Panc1 (cell line): Measurements from ENCODE around the gene HTRA2. TPM values are rescaled to one million over a fixed set of nuclear protein-coding genes. Genes with fewer than 3 reads are reported as not detected.

Experiments used
- ATAC-seq: fragments of 200-7000 bp; cut with Tn5 transposase; 2 replicates; pipeline ENCODE4 v1.9.1; 2020; ENCODE audit warnings: mild to moderate bottlenecking, moderate library complexity
- BruUV-seq: library from RNA; stranded (reverse); fragments of 400-500 nt; replicated peaks from 2 replicates; lab custom pipeline; 2021; lab: Mats Ljungman, UMichigan
- CTCF ChIA-PET: fragments of 300-600 bp; sonication (Branson Sonifier 250); formaldehyde crosslinking; loops from one replicate; lab custom pipeline; 2022; ENCODE audit warnings: antibody characterized with exemption; lab: Charles Lee
- POLR2A ChIA-PET: fragments of 300-600 bp; sonication (Branson Sonifier 250); formaldehyde crosslinking; loops from one replicate; lab custom pipeline; 2022; ENCODE audit warnings: antibody characterized with exemption; lab: Charles Lee
- DNase-seq: peaks from one replicate; pipeline ENCODE4 v3.0.0-alpha.2; 2010; ENCODE audit warnings: low read depth, low spot score
- H3K27ac ChIP-seq: 2 replicates; pipeline ENCODE4 v1.5.1; 2011; ENCODE audit warnings: mild to moderate bottlenecking, low read length, inconsistent platforms
- H3K27me3 ChIP-seq: fragments of 200-500 bp; sonication (Bioruptor generic); 2 replicates; pipeline ENCODE4 v1.6.0; 2014; ENCODE audit warnings: low read length, inconsistent platforms; ENCODE audit not compliant: control insufficient read depth, insufficient read depth
- H3K36me3 ChIP-seq: fragments of 200-500 bp; sonication (Bioruptor generic); 2 replicates; pipeline ENCODE4 v1.5.1; 2014; ENCODE audit warnings: inconsistent platforms, mild to moderate bottlenecking, low read length, moderate library complexity; ENCODE audit not compliant: control insufficient read depth, insufficient read depth
- H3K4me1 ChIP-seq: 2 replicates; pipeline ENCODE4 v1.5.1; 2011; ENCODE audit warnings: inconsistent platforms, mild to moderate bottlenecking, low read length, moderate library complexity; ENCODE audit not compliant: control insufficient read depth, insufficient read depth
- H3K4me3 ChIP-seq, 2 experiments: 2 replicates each; pipeline ENCODE4 v1.5.1; 2011 to 2012; ENCODE audit warnings: low read depth in 2 of 2, low read length in 2 of 2, mild to moderate bottlenecking in 2 of 2, inconsistent platforms in 1 of 2, moderate library complexity in 1 of 2
- H3K9me3 ChIP-seq: fragments of 200-500 bp; sonication (Bioruptor generic); 2 replicates; pipeline ENCODE4 v1.5.1; 2014; ENCODE audit warnings: low read depth, mild to moderate bottlenecking, inconsistent platforms, low read length, moderate library complexity; ENCODE audit not compliant: control insufficient read depth, insufficient read depth
- REST ChIP-seq, 2 experiments: IDR thresholded peaks; 2 replicates each; pipeline ENCODE4 v1.6.1; 2011 to 2012; ENCODE audit warnings: low read depth in 2 of 2, control low read depth in 1 of 2, low read length in 1 of 2, mild to moderate bottlenecking in 1 of 2, moderate library complexity in 1 of 2; ENCODE audit not compliant: insufficient read depth in 1 of 2
- TCF7L2 ChIP-seq: IDR thresholded peaks from 2 replicates; pipeline ENCODE4 v1.6.1; 2011; ENCODE audit warnings: mild to moderate bottlenecking, low read depth, low read length, inconsistent platforms
- in situ Hi-C: cut with HindIII; loops from 2 replicates; pipeline ENCODE4 v1.10.0; 2016; ENCODE audit warnings: low sequenced_read_pairs, low pct_unique_long_range_greater_than_20kb
- intact Hi-C: fragments of 100-400 bp; cut with micrococcal nuclease; formaldehyde crosslinking; loops from one replicate; pipeline ENCODE4 v1.10.0; 2022; ENCODE audit not compliant: unreplicated experiment
- total RNA-seq: library from RNA; stranded (reverse); gene quantifications from one replicate; pipeline ENCODE4 v1.2.1, GENCODE V29; 2021; ENCODE audit not compliant: unreplicated experiment

HTRA2 gene
- total RNA-seq, 1 experiment from 2014 or later, result 21.2 TPM

- Histone ChIP-seq H3K4me1 (peaks cover 55% of the 10 kb centered on the region), H3K27ac (peak overlapping the region; percentile 98), H3K27me3 (no peaks in the 10 kb centered on the region), H3K4me3 (peak overlapping the region; percentile 86 to 94), H3K9me3 (no peaks in the 10 kb centered on the region), H3K36me3 (no peaks in the 10 kb centered on the region; the same call in 1 of the 2 replicates)
- no TSS peak for BruUV-seq
- in situ Hi-C loops, result no loop called here
- TF ChIP-seq TCF7L2 (no peak), REST (IDR thresholded peaks at IDR 0.05; ENCODE audit: insufficient read depth in 1 of 2, low read depth in 2 of 2, low read length in 1 of 2) (peak; percentile 70 to 72; a peak in 3 of 4 replicates)
- ChIA-PET CTCF (interaction anchor here (0.7 to 0.9 kb wide), 2 partner anchors 19 to 85 kb away, joined by 3 to 5 read pairs; partner anchors contain the start of genes CCDC142 and TTC31), POLR2A (interaction anchor here (1.5 kb wide), 1 partner anchor 43 kb away, joined by 3 read pairs; the partner anchor contains the start of gene WBP1)
- intact Hi-C loops, result loop anchor here (10.0 kb wide), 1 partner anchor 83 kb away; no protein-coding TSS in a partner anchor
- ATAC-seq (no peak), DNase-seq (no peak)
Measured at GRCh38 chr2:74501335-74502071, 28.2 kb upstream of the HTRA2 start.

- no peak for DNase-seq
- TF ChIP-seq TCF7L2, result no peak
- TF ChIP-seq REST (IDR thresholded peaks at IDR 0.05; ENCODE audit: insufficient read depth in 1 of 2, low read depth in 2 of 2, low read length in 1 of 2), result 0 out of 4 replicates have a peak, but pooled peaks of 1 of the 2 experiments have one; percentile 25
- Histone ChIP-seq H3K27ac (peak overlapping the region; percentile 98), H3K4me3 (peak overlapping the region; percentile 86 to 94), H3K36me3 (no peaks in the 10 kb centered on the region; the same call in 1 of the 2 replicates), H3K9me3 (no peaks in the 10 kb centered on the region), H3K27me3 (no peaks in the 10 kb centered on the region), H3K4me1 (peaks cover 55% of the 10 kb centered on the region)
- ChIA-PET POLR2A (no interaction called here), CTCF (interaction anchor here (0.9 kb wide), 1 partner anchor 84 kb away, joined by 3 read pairs; no protein-coding TSS in a partner anchor)
- intact Hi-C loops, result loop anchor here (10.0 kb wide), 1 partner anchor 83 kb away; no protein-coding TSS in a partner anchor
- ATAC-seq, result no peak
- in situ Hi-C loops, result no loop called here
- BruUV-seq, result no TSS peak
Measured at GRCh38 chr2:74502147-74502719, 27.5 kb upstream of the HTRA2 start.
